A172 (cell line): ENCODE data around the gene CES3. TPM values are rescaled to one million over a fixed set of nuclear protein-coding genes. Genes with fewer than 3 reads are reported as not detected.
"Not testable (repeated sequence)": the region's sequence is repeated elsewhere in the genome, so short reads cannot be mapped to it uniquely, and the experiment has no call there.

Experiments used
- DNase-seq: peaks from one replicate; pipeline ENCODE4 v3.0.0-alpha.2; 2015; ENCODE audit warnings: low spot score
- total RNA-seq: library from RNA; depleted of rRNA; stranded (reverse); fragments of >200 nt; shearing (Covaris generic); gene quantifications from 2 replicates; pipeline ENCODE4 v1.2.3, GENCODE V29; 2014

Gene CES3
- total RNA-seq, 1 experiment from 2014 or later = 0.05 TPM

DNA sequence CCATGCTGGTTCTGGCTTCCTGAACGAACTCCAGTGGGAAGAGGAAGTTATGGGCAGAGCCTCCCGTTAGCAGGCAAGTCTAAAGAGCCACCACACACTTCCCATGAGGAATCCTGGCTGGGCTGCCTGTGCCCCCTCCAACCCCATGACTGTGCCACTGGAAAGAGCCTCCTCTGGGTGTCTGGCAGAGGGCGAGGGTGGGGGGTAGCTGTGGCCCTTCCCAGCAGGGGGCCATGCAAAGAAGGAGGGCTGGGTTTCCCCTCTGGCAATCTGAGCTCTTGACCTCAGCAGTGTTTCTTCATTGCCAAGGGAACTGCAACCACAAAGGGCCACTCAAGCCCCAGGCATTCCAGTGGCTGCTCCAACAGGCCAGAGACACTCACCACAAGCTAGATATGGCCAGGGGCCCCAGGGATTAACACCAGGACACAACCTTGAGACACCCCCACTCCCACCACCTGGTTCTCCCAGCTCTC is 34.1 kb upstream of the CES3 start:
- DNase-seq = peak; percentile 98

DNA sequence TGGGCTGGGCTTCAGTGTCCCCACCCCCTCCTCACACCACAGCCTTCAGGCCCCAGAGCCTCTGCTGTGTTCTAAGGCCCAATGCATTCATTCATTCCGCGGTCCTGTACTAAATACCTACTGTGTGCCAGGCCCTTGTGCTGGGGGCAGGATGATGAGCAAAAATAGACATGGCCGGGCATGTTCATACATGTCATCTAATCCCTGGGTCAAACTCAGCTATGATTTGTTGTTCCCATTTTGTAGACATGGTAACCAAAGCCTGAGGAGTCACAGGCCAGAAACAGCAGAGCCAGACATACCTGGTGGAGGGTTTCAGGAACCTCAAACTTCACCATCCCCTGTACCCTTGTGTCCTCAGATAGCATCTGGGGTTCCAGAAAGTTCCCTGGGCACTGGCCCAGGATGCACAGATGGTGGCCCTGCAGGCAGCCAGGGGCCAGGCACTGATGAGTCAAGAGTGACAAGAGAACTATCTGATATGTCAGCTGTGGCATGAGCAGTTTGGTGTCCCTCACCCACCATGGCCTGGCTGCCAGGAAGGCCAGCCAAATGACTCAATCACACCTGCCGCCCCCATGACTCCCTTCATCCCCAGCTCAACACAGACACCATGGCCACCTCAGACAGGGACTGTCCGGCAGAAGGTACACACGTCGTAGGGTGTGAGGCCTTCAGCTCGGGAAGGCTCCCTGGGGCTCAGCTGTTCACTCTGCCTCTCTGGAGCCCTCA is 33.0 kb upstream of the CES3 start:
- DNase-seq = peak; percentile 82

DNA sequence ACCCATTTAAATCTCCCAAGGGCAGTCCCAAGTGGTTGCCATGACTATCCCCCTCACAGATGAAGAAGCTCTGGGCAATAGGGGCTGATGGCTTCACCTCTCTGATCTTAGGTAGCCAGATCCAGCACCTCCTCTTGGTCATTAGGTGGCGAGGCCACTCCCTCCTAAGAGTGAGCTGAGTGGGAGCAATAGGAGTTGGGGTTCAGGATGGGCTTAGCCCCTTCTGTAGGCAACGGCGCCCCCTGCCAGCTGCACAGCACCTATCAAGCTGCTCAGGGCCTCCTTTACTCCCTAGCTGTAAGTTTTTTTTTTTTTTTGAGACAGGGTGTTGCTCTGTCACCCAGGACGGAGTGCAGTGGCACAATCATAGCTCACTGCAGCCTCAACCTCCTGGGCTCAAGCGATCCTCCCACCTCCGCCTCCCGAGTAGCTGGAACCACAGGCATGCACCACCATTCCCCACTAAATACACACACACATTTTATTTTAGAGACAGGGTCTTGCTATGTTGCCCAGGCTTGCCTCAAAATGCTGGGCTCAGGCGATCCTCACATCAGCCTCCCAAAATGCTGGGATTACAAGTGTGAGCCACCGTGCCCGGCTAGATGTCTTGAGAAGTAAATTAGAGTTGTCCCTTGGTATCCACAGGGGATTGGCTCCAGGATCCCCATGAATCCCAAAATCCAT is 32.2 kb upstream of the CES3 start:
- DNase-seq = peak; percentile 63

DNA sequence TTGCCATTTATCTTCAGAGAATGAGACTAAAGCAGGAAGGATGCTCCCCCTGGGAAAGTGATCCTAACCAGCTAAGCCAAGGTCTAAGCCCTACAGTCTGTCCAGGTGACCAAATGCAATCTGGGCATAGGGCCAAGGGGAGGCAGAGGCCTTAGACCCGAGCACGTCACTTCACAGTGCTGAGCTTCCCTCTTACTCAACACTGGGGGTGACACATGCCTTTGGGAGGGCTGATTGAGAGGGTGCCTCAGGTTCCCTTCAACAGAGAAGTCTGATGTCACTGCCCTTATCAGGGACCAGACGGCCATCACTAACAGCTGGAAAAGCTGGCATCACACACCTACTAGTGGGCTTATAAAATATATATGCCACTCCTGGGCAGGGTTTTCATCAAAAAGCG is 30.9 kb upstream of the CES3 start:
- peak; percentile 69 for DNase-seq

DNA sequence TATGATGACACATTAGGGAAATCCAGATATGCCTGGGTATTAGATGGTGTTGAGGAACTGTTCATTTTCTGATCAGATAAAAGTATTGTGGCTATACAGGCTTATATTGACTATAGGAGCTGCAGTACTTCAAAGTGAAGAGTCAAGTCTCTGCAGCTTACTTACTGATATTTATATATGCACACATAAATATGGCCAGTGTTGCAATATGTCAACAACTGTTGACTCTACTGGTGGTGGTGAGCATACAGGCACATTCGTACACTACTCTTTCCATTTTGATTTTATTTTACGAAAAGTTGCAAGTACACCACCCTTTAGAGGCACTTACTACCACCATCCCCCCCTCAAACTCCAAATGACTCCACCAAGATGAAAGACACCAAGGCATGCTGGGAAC is 29.4 kb upstream of the CES3 start:
- DNase-seq = no peak

DNA sequence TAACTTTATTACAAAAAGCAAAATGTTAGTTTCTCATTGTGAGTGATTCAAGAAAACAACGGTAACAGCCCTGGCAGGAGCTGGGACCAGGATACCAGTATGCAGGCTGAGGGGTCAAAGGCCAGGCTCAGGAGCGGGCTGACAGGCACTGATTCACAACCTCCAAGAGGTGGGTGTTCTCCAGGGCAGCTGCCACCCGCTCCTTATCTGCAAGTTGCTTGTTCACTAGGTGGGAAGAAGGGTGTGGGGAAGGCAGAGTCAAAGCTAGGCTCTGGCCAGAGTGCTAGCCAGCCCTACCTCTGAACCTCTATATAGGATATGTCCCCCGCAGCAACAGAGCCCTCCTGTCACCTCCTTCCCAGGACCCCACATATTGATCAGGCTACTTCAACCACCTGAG is 29.0 kb upstream of the CES3 start:
- DNase-seq = no peak

DNA sequence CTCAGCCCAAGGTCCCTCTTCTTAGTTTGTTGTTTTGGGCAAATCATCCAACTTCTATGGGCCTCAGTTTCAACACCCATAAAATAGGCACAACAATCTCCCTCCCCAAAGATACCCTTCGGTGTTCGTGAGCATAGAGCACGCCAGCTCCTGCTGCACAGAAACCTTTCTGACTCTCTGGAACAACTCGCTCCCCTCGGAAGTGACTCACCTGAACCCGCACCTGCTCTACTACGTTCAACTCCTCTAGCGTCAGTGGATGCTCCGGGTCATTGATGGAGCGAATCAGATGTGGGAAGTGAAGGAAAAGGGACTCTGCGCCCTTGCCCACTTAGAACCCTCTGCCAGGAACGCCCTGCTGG is 27.3 kb upstream of the CES3 start:
- DNase-seq = peak; percentile 26

DNA sequence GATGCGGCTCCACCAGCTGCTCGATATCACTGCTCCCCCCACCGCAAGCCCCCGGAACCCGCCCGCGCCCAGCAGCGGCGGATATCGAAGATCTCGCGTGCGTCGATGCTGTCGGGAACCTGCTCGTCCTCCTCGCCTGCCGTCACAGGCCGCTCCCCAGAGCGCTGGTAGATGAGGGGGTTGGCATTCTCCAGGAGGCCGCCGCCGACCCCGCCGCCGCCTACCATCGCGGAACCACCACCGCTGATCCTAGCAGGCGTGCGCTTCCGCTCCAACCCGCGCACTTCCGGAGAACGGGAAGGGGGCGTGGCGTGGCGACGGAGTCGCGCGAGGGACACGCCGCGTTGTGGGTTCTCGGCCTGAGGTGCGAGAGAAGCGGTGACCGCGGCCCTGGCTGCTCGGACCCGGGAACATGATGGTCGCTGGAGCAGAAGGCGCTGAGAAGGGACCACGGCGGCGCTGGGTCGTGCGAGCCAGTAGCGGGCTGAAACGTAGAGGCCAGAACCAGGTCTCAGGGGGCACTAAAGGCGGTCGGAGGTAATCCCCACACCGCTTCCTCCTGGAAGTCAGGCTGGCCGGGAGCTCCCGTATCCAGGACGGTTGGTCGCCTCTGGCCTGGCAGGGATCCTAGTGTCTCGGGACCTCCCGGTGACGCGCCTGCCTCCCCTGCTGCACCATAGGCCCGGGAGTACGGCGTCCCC is 26.8 kb upstream of the CES3 start, which contains the start of gene CIAO2B:
Gene CIAO2B, minus strand, starts transcription at position 265 of the 701 bp plus-strand sequence. Its CDS starts 38 bp downstream, at position 227.
- peak; percentile 59 for DNase-seq

DNA sequence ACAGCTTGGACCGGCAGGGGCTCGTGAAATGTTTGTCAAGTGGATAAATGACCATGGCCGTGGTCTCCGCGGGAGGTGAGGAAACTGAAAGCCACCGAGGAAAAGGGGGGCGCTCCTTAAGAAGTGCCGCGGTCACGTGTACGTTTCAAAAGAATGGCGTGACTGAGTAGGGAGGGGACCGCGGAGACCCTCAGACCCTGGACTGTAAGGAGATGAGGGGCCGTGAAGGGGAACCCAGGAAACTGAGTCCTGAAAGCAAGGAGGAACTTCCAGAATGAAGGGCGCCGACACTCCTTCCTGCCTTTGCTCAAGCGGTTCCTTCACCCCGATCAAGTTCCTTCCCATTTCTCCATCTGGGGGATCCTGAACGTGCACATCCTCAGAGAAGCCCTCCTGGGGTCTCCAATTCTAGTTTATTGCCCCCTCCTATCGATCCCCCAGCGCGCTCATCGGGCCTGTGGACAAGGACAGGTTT is 26.2 kb upstream of the CES3 start:
- not testable (repeated sequence) for DNase-seq

DNA sequence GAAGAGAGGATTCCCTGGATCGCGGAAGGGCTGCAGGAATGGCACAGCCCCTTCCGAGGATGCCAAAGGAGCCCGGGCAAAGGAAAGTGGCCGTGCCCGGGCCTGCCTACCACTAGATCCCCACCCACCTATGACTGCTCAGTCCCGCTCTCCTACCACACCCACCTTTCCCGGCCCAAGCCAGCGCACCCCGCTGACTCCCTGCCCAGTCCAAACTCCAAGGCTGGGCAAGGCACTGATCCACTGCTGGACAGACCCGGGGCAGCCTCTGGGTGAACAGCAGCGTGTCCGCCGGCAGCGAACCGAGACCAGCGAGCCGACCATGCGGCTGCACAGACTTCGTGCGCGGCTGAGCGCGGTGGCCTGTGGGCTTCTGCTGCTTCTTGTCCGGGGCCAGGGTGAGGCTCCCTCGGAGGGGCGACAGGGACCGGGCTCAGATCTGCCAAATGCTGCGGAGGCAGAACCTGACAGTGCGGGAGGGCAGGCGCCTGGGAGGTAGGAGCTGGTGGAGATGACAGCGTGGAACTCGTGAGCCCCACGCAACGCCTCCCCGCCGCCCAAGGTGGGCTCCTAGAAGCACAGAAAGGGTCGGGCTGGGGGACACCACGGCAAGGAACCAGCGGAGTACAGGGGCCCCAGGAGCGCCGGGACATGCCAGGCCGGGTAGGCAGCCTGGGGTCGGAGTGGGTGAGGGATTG is 25.6 kb upstream of the CES3 start, which contains the start of gene CES2:
Gene CES2, plus strand, starts transcription at position 203 of the 698 bp plus-strand sequence. Its CDS starts 120 bp downstream, at position 323.
- peak; percentile 47 for DNase-seq

DNA sequence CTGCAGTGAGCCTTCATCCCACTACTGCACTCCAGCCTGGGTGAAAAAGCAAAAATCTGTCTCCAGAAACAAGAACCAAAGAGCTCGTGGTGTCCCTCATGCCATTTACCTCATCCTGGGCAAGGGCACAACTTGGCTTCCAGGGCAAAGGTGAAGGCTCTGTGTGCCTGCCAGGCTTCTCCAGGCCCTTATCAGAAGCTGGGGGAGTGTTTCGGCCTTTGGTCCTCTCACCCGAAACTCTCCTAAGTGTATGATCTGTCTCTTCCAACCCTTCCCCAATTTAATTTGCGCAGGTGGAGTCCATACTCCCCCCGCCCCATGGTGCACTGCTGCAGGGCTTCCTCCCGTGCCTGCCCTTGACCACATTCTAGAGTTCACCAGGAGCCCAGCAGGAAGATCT is 24.6 kb upstream of the CES3 start:
- no peak for DNase-seq

DNA sequence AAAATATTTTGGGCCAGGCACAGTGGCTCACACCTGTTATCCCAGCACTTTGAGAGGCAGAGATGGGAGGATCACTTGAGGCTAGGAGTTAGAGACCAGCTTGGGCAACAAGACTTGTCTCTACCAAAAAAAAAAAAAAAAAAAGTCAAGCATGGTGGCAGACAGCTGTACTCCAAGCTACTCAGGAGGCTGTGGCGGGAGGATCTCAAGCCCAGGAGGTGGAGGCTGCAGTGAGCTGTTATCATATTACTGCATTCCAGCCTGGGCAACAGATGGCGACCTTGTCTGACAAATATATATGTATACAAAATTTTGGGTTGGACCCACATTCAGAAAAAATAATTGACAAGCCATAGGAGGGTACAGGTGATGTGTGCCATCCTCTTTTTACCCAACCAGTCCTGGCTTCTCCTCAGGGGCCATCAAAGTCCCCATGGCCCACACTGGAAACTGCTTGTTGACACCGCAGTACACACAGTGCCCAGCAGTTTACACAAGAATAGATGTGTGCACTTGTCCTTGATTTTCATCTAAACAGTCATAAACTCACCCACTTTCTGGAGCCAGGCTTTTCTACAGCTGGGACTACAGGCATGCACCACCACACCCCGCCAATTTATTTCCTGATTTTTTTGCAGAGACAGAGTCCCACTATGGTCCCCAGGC is 24.0 kb upstream of the CES3 start:
- DNase-seq = no peak

DNA sequence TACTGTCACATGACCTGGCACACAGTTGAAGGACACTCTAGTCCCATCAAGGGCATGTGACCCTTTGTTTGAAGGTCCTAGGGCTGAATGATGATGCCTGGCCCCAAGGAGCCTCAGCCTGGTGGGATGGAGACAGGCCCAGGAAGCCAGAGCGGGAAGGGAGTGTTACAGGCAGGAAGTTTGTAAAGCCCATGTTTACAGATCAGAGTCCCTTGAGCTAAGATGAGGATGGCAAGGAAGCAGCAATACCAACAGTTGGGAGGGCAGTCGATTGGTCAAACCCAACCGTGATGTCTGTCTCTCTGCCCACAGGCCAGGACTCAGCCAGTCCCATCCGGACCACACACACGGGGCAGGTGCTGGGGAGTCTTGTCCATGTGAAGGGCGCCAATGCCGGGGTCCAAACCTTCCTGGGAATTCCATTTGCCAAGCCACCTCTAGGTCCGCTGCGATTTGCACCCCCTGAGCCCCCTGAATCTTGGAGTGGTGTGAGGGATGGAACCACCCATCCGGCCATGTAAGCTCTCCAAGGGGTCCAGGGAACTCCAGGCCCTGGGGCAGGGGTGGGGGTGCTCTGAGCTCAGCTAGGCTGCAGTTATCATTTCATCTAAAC is 23.2 kb upstream of the CES3 start:
- no peak for DNase-seq

DNA sequence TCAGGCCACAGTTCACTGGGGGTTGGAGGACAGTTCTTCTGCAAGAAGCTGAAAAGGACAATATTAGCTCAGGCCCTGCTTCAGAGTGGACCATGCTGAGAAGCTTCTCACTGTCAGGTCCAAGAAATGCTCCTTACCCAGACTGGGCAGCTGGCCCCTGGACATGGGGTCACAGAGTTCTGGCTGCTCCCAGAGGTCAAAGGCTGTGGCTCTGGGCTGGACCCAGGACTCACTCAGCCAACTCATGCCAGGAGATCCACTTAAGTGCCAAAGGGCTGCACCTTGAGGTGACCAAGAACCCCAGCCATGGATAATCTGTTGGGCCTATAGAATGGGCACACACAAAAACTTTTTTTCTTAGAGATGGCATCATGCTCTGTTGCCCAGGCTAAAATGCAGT is 21.7 kb upstream of the CES3 start:
- DNase-seq = no peak

DNA sequence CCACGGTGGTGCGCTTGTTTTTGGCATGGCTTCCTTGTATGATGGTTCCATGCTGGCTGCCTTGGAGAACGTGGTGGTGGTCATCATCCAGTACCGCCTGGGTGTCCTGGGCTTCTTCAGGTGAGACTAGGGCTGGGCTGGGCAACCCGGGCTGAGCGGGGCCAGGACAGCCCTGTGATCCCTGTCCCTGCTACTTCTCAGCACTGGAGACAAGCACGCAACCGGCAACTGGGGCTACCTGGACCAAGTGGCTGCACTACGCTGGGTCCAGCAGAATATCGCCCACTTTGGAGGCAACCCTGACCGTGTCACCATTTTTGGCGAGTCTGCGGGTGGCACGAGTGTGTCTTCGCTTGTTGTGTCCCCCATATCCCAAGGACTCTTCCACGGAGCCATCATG is 20.8 kb upstream of the CES3 start:
- DNase-seq = no peak

DNA sequence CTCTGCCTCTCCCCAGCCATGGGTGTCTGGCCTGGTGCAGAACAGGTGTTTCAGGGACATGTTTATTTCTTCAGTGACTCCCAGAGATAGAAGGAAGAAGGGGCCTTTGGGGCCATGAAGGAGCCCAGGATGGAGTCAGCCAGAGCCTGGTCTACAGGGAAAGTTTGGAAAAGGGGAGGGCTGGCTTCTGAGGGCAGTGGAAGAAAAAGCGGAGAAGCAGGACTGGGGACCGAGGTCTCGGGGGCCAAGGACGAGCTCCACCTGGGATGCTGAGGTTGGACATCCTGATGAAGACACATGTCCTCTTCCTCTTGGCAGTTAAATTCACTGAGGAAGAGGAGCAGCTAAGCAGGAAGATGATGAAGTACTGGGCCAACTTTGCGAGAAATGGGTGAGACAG is 18.1 kb upstream of the CES3 start:
- no peak for DNase-seq

DNA sequence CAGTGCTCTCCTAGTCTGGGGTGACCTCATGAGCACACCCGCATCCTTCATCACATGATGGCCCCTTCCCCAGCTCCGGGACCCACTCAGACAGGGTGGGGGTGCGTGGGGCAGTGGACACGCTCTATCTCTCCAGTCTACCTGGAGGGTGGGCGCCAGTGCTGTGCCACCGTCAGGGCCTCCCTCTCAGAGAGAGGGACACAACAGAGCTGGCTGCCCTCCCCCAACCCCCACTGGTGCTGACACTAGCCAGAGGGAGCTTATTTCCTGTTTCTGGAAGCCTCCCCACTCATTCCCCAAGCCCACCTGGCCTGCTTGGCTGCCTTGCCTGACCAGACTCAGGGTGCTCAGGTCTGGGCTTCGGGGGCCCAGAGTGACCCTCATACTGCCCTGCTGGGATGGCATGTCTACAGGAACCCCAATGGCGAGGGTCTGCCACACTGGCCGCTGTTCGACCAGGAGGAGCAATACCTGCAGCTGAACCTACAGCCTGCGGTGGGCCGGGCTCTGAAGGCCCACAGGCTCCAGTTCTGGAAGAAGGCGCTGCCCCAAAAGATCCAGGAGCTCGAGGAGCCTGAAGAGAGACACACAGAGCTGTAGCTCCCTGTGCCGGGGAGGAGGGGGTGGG is 17.5 kb upstream of the CES3 start:
- no peak for DNase-seq

DNA sequence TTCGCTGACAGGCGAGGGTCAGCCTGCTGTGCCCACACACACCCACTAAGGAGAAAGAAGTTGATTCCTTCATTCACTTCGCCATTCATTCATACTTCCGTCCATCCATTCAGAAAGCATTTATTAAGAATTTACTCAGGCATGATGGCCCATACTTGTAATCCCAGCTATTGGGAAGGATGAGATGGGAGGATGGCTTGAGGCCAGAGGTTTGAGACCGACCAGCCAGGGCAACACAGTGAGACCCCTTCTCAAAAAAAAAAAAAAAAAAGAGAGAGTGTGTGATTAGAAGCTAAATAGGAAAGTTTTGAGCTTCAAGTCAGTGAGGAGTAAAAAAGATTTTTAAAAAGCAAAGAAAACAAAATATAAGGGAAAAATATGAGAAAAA is 17.0 kb upstream of the CES3 start:
- DNase-seq = no peak

DNA sequence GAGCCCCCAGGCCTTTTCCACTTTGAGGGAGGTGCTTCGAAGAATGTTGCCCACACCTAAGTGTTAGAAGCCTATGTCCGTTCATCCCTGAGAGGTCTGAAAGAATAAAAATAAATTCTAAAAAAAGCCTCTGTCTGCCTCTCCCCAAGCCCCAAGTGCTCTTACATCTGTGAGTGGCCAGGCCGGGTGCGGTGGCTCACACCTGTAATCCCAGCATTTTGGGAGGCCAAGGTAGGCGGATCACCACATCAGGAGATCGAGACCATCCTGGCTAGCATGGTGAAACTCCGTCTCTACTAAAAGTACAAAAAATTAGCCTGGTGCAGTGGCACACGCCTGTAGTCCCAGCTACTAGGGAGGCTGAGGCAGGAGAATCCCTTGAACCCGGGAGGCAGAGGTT is 16.1 kb upstream of the CES3 start:
- DNase-seq = not testable (repeated sequence)

DNA sequence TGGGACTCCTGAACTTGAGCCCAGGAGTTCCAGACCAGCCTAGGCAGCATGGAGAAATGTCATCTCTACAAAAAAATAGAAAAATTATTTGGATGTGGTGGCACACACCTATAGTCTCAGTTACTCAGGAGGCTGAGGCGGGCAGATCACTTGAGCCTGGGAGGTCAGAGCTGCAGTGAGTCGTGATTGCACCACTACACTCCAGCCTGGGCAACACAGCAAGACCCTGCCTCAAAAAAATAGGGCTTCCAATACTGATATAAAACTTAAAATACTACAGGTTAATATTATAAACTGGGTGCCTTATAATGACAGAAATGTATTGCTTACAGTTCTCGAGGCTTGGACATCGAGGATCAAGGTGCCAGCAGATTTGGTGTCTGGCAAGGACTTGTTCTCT is 15.1 kb upstream of the CES3 start:
- DNase-seq = no peak
